OCI-LY7 (cell line): ENCODE data around the gene EXOSC1. TPM values are rescaled to one million over a fixed set of nuclear protein-coding genes. Genes with fewer than 3 reads are reported as not detected.

Experiments
- BruUV-seq: library from RNA; stranded (reverse); fragments of 400-500 nt; replicated peaks from 2 replicates; lab custom pipeline; 2021; lab: Mats Ljungman, UMichigan
- CTCF ChIA-PET: fragments of 300-600 bp; sonication (Branson Sonifier 250); formaldehyde crosslinking; loops from one replicate; lab custom pipeline; 2022; ENCODE audit warnings: antibody characterized with exemption; ENCODE audit not compliant: unreplicated experiment; lab: Charles Lee
- POLR2A ChIA-PET: fragments of 300-600 bp; sonication (Branson Sonifier 250); formaldehyde crosslinking; loops from one replicate; lab custom pipeline; 2022; ENCODE audit warnings: antibody characterized with exemption; lab: Charles Lee
- DNase-seq: peaks from one replicate; pipeline ENCODE4 v3.0.0-alpha.2; 2015; ENCODE audit warnings: low spot score
- H2AFZ ChIP-seq: fragments of 200-600 bp; sonication (generic), shearing (Covaris generic); 2 replicates; pipeline ENCODE4 v1.6.1; 2014; ENCODE audit warnings: mild to moderate bottlenecking, antibody characterized with exemption, low read length, moderate library complexity
- H3K27ac ChIP-seq: fragments of 200-600 bp; sonication (generic); 2 replicates; pipeline ENCODE4 v1.5.1; 2014; ENCODE audit warnings: mixed run types, low read depth, mild to moderate bottlenecking, moderate library complexity, low read length, inconsistent platforms; ENCODE audit not compliant: poor library complexity, severe bottlenecking
- H3K36me3 ChIP-seq: fragments of 200-600 bp; sonication (generic); 2 replicates; pipeline ENCODE4 v1.6.1; 2014; ENCODE audit warnings: mild to moderate bottlenecking, antibody characterized with exemption, low read length, moderate library complexity, mixed read lengths; ENCODE audit not compliant: insufficient read depth
- H3K4me1 ChIP-seq: fragments of 200-600 bp; sonication (generic); 2 replicates; pipeline ENCODE4 v1.5.1; 2014; ENCODE audit warnings: mild to moderate bottlenecking, low read length; ENCODE audit not compliant: insufficient read depth, poor library complexity, severe bottlenecking
- H3K4me2 ChIP-seq: fragments of 200-600 bp; sonication (generic); 2 replicates; pipeline ENCODE4 v1.6.1; 2014; ENCODE audit warnings: mild to moderate bottlenecking, low read length
- H3K4me3 ChIP-seq: fragments of 200-600 bp; sonication (generic); 2 replicates; pipeline ENCODE4 v1.5.1; 2014; ENCODE audit warnings: mild to moderate bottlenecking, low read depth, low read length; ENCODE audit not compliant: poor library complexity, severe bottlenecking
- H3K79me2 ChIP-seq: fragments of 200-600 bp; sonication (generic); 2 replicates; pipeline ENCODE4 v1.6.1; 2016; ENCODE audit warnings: low read depth, mild to moderate bottlenecking, low read length, moderate library complexity, mixed read lengths; ENCODE audit not compliant: insufficient read depth
- H3K9me2 ChIP-seq: fragments of 200-600 bp; sonication (generic); 2 replicates; pipeline ENCODE4 v1.6.1; 2016; ENCODE audit warnings: mild to moderate bottlenecking, low read length, mixed read lengths; ENCODE audit not compliant: insufficient read depth
- H3K9me3 ChIP-seq: fragments of 200-600 bp; sonication (generic); 2 replicates; pipeline ENCODE4 v1.6.1; 2014; ENCODE audit warnings: mild to moderate bottlenecking, mixed run types, low read length, mixed read lengths
- H4K20me1 ChIP-seq: fragments of 200-600 bp; sonication (generic); 2 replicates; pipeline ENCODE4 v1.6.1; 2014; ENCODE audit warnings: mild to moderate bottlenecking, antibody characterized with exemption, low read length, moderate library complexity, mixed read lengths; ENCODE audit not compliant: insufficient read depth
- CTCF ChIP-seq: fragments of 200-600 bp; sonication (generic); conservative IDR thresholded peaks from 2 replicates; pipeline ENCODE4 v1.5.1; 2014; ENCODE audit warnings: mild to moderate bottlenecking, antibody characterized with exemption, low read length, moderate library complexity, mixed read lengths
- EZH2phosphoT487 ChIP-seq: fragments of 200-600 bp; sonication (generic); IDR thresholded peaks from 2 replicates; pipeline ENCODE4 v1.6.1; 2018; ENCODE audit warnings: low read depth, borderline replicate concordance, mild to moderate bottlenecking, mixed run types, antibody characterized with exemption, low read length, moderate library complexity, mixed read lengths
- intact Hi-C: fragments of 100-400 bp; cut with micrococcal nuclease; formaldehyde crosslinking; loops from one replicate; pipeline ENCODE4 v1.10.0; 2022; ENCODE audit not compliant: unreplicated experiment
- total RNA-seq, 2 experiments: library from RNA; depleted of rRNA in 1 of 2; stranded (reverse); fragments of >200 nt in 1 of 2; shearing (Covaris generic) in 1 of 2; gene quantifications; 2 replicates each; pipeline ENCODE4 v1.2.3, GENCODE V29; 2014 to 2022

Gene EXOSC1
- total RNA-seq, 2 experiments from 2014 or later = 56.2 to 59.6 TPM

GRCh38 chr10:97427571-97428179, 18.1 kb downstream of the EXOSC1 start:
- ChIA-PET POLR2A (interaction anchor here (0.6 to 2.3 kb wide), 6 partner anchors 9 to 235 kb away, joined by 3 to 8 read pairs (median 4); partner anchors contain the start of gene RRP12), CTCF (no interaction called here)
- Histone ChIP-seq H3K79me2 (peaks cover 56% of the 10 kb centered on the region), H3K36me3 (peaks cover 55% of the 10 kb centered on the region), H4K20me1 (peaks cover 17% of the 10 kb centered on the region; the same call in 1 of the 2 replicates), H3K4me2 (peak overlapping the region; percentile 92), H3K9me3 (no peaks in the 10 kb centered on the region), H3K4me3 (peak overlapping the region; percentile 87), H3K9me2 (no peaks in the 10 kb centered on the region), H3K27ac (peak overlapping the region; percentile 70), H2AFZ (no peak overlapping the region), H3K4me1 (peaks cover 17% of the 10 kb centered on the region)
- TF ChIP-seq CTCF (no peak), EZH2phosphoT487 (no peak)
- BruUV-seq = TSS peak; percentile 56
- DNase-seq = no peak
- intact Hi-C loops = loop anchor here (1.0 to 2.0 kb wide), 2 partner anchors 17 to 20 kb away; no protein-coding TSS in a partner anchor

- ChIA-PET CTCF (no interaction called here), POLR2A (interaction anchor here (0.7 to 2.3 kb wide), 4 partner anchors 9 to 234 kb away, joined by 3 to 8 read pairs (median 4); partner anchors contain the start of gene RRP12)
- H3K36me3 ChIP-seq = peaks cover 51% of the 10 kb centered on the region
- H3K9me2 ChIP-seq = no peaks in the 10 kb centered on the region
- H3K79me2 ChIP-seq = peaks cover 56% of the 10 kb centered on the region
- intact Hi-C loops = loop anchor here (1.0 kb wide), 1 partner anchor 20 kb away; no protein-coding TSS in a partner anchor
- no peaks in the 10 kb centered on the region for H3K9me3 ChIP-seq
- peak overlapping the region; percentile 92 for H3K4me2 ChIP-seq
- TF ChIP-seq EZH2phosphoT487 (no peak), CTCF (no peak)
- peak overlapping the region; percentile 87 for H3K4me3 ChIP-seq
- H2AFZ ChIP-seq = no peak overlapping the region
- peaks cover 17% of the 10 kb centered on the region; the same call in 1 of the 2 replicates for H4K20me1 ChIP-seq
- DNase-seq = peak; percentile 51
- H3K27ac ChIP-seq = peak overlapping the region; percentile 70
- H3K4me1 ChIP-seq = peaks cover 17% of the 10 kb centered on the region
- no TSS peak for BruUV-seq
These were observed 18.8 kb downstream of the EXOSC1 start for GRCh38 chr10:97426776-97427570.
